GM12878 (cell line): Measurements from ENCODE around the gene CPSF3. TPM values are rescaled to one million over a fixed set of nuclear protein-coding genes. Genes with fewer than 3 reads are reported as not detected.

Source experiments
- ATAC-seq: fragments of 200-7000 bp; cut with Tn5 transposase; 3 replicates; pipeline ENCODE4 v1.9.1; 2020; ENCODE audit warnings: mild to moderate bottlenecking, moderate library complexity
- BruUV-seq: library from RNA; stranded (reverse); fragments of 400-500 nt; replicated peaks from 2 replicates; lab custom pipeline; 2021; lab: Mats Ljungman, UMichigan
- CTCF ChIA-PET: fragments of 300-600 bp; sonication (Branson Sonifier 250); formaldehyde crosslinking; extraction: SDS; loops from one replicate; lab custom pipeline; 2021; ENCODE audit warnings: inconsistent platforms; lab: Yijun Ruan, JAX
- POLR2A ChIA-PET: fragments of 350-600 bp; formaldehyde crosslinking; extraction: SDS; loops from one replicate; lab custom pipeline; 2021; ENCODE audit warnings: inconsistent platforms; lab: Charles Lee
- RAD21 ChIA-PET: fragments of 300-600 bp; sonication (Branson Sonifier 250); formaldehyde crosslinking; loops from one replicate; lab custom pipeline; 2023; ENCODE audit warnings: antibody characterized with exemption; ENCODE audit not compliant: unreplicated experiment; lab: Charles Lee
- SMC1A ChIA-PET: fragments of 300-600 bp; sonication (Branson Sonifier 250); formaldehyde crosslinking; loops from one replicate; lab custom pipeline; 2023; ENCODE audit not compliant: unreplicated experiment, uncharacterized antibody; lab: Charles Lee
- DNase-seq: peaks from one replicate; pipeline ENCODE4 v3.0.0-alpha.2; 2011; ENCODE audit warnings: low read depth, low spot score
- FAIRE-seq: peaks from 3 replicates; lab custom pipeline; 2011; peaks lifted over from hg19 to GRCh38; lab: Jason Lieb, UNC
- H2AFZ ChIP-seq: 2 replicates; pipeline ENCODE4 v1.6.0; 2011; ENCODE audit warnings: low read depth, low read length, control low read depth; ENCODE audit not compliant: control insufficient read depth
- H3K27ac ChIP-seq: 2 replicates; pipeline ENCODE4 v1.5.1; 2011; ENCODE audit warnings: control low read depth; ENCODE audit not compliant: control insufficient read depth, insufficient read depth
- H3K27me3 ChIP-seq, 2 experiments: replicated peaks in 1 of 2; 2 replicates each; pipeline versions ENCODE4 v1.6.0 to v1.6.1; 2011; ENCODE audit warnings: low read length in 1 of 2; ENCODE audit not compliant: control insufficient read depth in 2 of 2, insufficient read depth in 2 of 2
- H3K36me3 ChIP-seq, 2 experiments: 2 replicates each; pipeline ENCODE4 v1.5.1; 2011; ENCODE audit warnings: low read length in 1 of 2; ENCODE audit not compliant: control insufficient read depth in 2 of 2, insufficient read depth in 2 of 2
- H3K4me1 ChIP-seq: 2 replicates; pipeline ENCODE4 v1.6.1; 2011; ENCODE audit warnings: mild to moderate bottlenecking, low read length, moderate library complexity, mixed read lengths; ENCODE audit not compliant: control insufficient read depth, insufficient read depth
- H3K4me2 ChIP-seq: 2 replicates; pipeline ENCODE4 v1.6.0; 2011; ENCODE audit warnings: control low read depth; ENCODE audit not compliant: control insufficient read depth, insufficient read depth
- H3K4me3 ChIP-seq: fragments of 200-600 bp; sonication (generic); 2 replicates; pipeline ENCODE4 v1.5.1; 2016
- H3K79me2 ChIP-seq: 2 replicates; pipeline ENCODE4 v1.6.0; 2011; ENCODE audit warnings: low read length; ENCODE audit not compliant: control insufficient read depth, insufficient read depth
- H3K9ac ChIP-seq: 2 replicates; pipeline ENCODE4 v1.8.0; 2011; ENCODE audit warnings: low read length, control low read depth, mixed read lengths; ENCODE audit not compliant: control insufficient read depth, insufficient read depth
- H3K9me3 ChIP-seq: replicated peaks from 3 replicates; pipeline ENCODE4 v1.5.1; 2011; ENCODE audit warnings: mild to moderate bottlenecking, low read length; ENCODE audit not compliant: control insufficient read depth, insufficient read depth
- H4K20me1 ChIP-seq: 2 replicates; pipeline ENCODE4 v1.6.0; 2011; ENCODE audit not compliant: control insufficient read depth, insufficient read depth
- GABPA ChIP-seq: IDR thresholded peaks from 2 replicates; pipeline ENCODE4 v1.6.1; 2014; ENCODE audit warnings: antibody characterized with exemption, low read depth, mild to moderate bottlenecking, inconsistent platforms
- HCFC1 ChIP-seq: fragments of 150-350 bp; IDR thresholded peaks from 2 replicates; pipeline ENCODE4 v1.6.1; 2014; ENCODE audit warnings: low read length
- HDAC6 ChIP-seq: fragments of 200-600 bp; sonication (generic); IDR thresholded peaks from one replicate; pipeline ENCODE4 v1.8.0; 2017; ENCODE audit warnings: antibody characterized with exemption; ENCODE audit not compliant: unreplicated experiment
- IRF4 ChIP-seq: IDR thresholded peaks from 2 replicates; pipeline ENCODE4 v1.6.1; 2011; ENCODE audit warnings: low read depth, low read length
- JUNB ChIP-seq: IDR thresholded peaks from 2 replicates; pipeline ENCODE4 v1.6.1; 2016; ENCODE audit warnings: antibody characterized with exemption, mild to moderate bottlenecking
- KAT2A ChIP-seq: conservative IDR thresholded peaks from 2 replicates; pipeline ENCODE4 v1.6.1; 2011; ENCODE audit warnings: low read depth, low read length; ENCODE audit not compliant: control insufficient read depth
- NR2C2 ChIP-seq: IDR thresholded peaks from 2 replicates; pipeline ENCODE4 v1.6.1; 2011; ENCODE audit warnings: borderline replicate concordance, low read depth; ENCODE audit not compliant: control insufficient read depth, insufficient read length
- POU2F2 ChIP-seq: IDR thresholded peaks from 3 replicates; pipeline ENCODE4 v1.6.1; 2011; ENCODE audit warnings: low read depth, mild to moderate bottlenecking, low read length, borderline replicate concordance
- RELA ChIP-seq: fragments of 450-650 bp; IDR thresholded peaks from 2 replicates; pipeline ENCODE4 v1.8.0; 2014; ENCODE audit warnings: borderline replicate concordance; ENCODE audit not compliant: partially characterized antibody
- SUZ12 ChIP-seq: fragments of 200-600 bp; sonication (generic); IDR thresholded peaks from one replicate; pipeline ENCODE4 v1.6.1; 2018; ENCODE audit warnings: antibody characterized with exemption, mild to moderate bottlenecking; ENCODE audit not compliant: unreplicated experiment
- ZNF384 ChIP-seq: IDR thresholded peaks from 2 replicates; pipeline ENCODE4 v1.6.1; 2012; ENCODE audit warnings: low read depth, mild to moderate bottlenecking, low read length, improper control_type of control experiment, borderline replicate concordance
- WGBS: methylation state at CpG from one replicate; pipeline ENCODE4 v1.1.6; 2016; ENCODE audit warnings: low lambda C conversion rate; ENCODE audit not compliant: insufficient replicate concordance, insufficient coverage; ENCODE audit errors: missing lambda C conversion rate; 5-methylcytosine and 5-hydroxymethylcytosine counted together
- in situ Hi-C: fragments of 300-500 bp; cut with MboI; formaldehyde crosslinking; loops from 9 replicates; pipeline ENCODE4 v1.14.3; 2018; ENCODE audit warnings: mixed read lengths
- intact Hi-C: fragments of 100-400 bp; cut with micrococcal nuclease; formaldehyde crosslinking; loops from one replicate; pipeline ENCODE4 v1.14.2; 2022; ENCODE audit not compliant: unreplicated experiment
- polyA plus RNA-seq, 11 experiments: library from polyadenylated mRNA; depleted of rRNA in 4 of 11; unstranded in 6 of 11; stranded (reverse) in 5 of 11; fragments of >200 nt; fragmentation: Nextera tagmentation in 4 of 11; fragmentation: Illumina TruSeq in 1 of 11; extraction: Ambion mirVana in 4 of 11; extraction: Trizol in 1 of 11; gene quantifications; 1 replicate in 1 of 11; 2 replicates in 10 of 11; pipeline versions ENCODE4 v1.2.1 to v1.2.3, GENCODE V29; 2011 to 2016; ENCODE audit warnings: inconsistent platforms in 2 of 11, missing spikeins in 2 of 11, low read depth in 1 of 11
- total RNA-seq, 4 experiments: library from RNA; depleted of rRNA in 3 of 4; stranded (reverse); fragments of >200 nt in 3 of 4; fragmentation: Illumina TruSeq in 1 of 4; extraction: Trizol in 1 of 4; gene quantifications; 2 replicates each; pipeline versions ENCODE4 v1.2.1 to v1.2.3, GENCODE V29; 2013 to 2021
- TF ChIP-seq, protein P1 (sequence below): IDR thresholded peaks from 2 replicates; pipeline ENCODE4 v1.6.1; 2012; ENCODE audit warnings: low read depth, low read length, improper control_type of control experiment
- TF ChIP-seq, protein P2 (sequence below): IDR thresholded peaks from 2 replicates; pipeline ENCODE4 v1.6.1; 2012; ENCODE audit warnings: low read depth, low read length, improper control_type of control experiment
- TF ChIP-seq, protein P3 (sequence below): IDR thresholded peaks from 2 replicates; pipeline ENCODE4 v1.6.1; 2012; ENCODE audit warnings: low read length, inconsistent platforms
- TF ChIP-seq, protein P4 (sequence below): fragments of 450-650 bp; IDR thresholded peaks from 2 replicates; pipeline ENCODE4 v1.6.1; 2017; ENCODE audit warnings: mild to moderate bottlenecking, low read depth, inconsistent platforms; ENCODE audit not compliant: poor library complexity, severe bottlenecking

CPSF3 gene
- total and polyA plus RNA-seq, 10 of the 15 experiments (the other 5 are each of a cell fraction or from before 2014, with no cell fraction given): 34.5 to 108 (median 76.1) TPM

DNA sequence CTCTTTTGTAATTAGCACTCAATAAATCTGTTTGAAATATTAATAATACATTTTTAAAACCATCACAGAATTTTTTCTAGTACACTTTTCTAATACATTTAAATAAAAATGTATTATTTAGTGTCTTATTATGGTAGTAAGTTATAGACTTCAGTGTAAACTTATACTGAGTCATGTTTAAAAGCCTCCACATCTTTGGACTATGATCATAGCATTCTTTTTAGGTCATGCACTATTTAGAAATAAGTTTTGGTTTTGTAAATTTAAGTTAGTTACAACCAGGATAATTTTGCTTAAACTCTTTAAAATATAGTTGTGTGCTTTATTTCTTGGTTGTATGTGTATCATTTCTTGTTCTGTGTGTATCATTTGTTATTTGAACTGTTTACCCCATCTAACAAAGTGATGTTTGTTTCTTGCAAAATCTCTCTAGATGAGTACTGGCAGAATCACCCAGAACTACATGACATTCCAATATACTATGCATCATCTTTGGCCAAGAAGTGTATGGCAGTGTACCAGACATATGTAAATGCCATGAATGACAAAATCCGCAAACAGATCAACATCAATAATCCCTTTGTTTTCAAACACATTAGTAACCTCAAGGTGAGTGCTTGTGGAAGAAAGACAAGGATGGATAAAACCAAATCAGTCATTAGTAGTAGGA lies 16.7 kb downstream of the CPSF3 start (continued):
- TF ChIP-seq, protein P1, sequence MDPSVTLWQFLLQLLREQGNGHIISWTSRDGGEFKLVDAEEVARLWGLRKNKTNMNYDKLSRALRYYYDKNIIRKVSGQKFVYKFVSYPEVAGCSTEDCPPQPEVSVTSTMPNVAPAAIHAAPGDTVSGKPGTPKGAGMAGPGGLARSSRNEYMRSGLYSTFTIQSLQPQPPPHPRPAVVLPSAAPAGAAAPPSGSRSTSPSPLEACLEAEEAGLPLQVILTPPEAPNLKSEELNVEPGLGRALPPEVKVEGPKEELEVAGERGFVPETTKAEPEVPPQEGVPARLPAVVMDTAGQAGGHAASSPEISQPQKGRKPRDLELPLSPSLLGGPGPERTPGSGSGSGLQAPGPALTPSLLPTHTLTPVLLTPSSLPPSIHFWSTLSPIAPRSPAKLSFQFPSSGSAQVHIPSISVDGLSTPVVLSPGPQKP: no peak
- TF ChIP-seq SUZ12 (no peak), ZNF384 (no peak)

DNA sequence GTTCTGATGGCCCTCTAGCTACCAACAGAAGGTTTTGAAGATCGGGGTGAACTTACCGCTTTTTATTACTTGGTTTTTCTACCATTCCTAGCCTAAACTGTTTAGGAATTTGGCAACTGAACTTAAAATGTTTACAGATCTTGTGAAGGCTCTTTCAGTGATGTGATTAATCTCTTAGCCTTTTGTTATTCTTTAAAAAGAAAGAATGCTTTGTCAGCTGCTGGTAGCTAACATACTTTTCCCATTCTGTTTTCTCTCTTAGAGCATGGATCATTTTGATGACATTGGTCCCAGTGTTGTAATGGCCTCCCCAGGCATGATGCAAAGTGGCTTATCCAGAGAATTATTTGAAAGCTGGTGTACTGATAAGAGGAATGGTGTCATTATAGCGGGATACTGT lies 18.1 kb downstream of the CPSF3 start:
- ATAC-seq: no peak
- H3K4me3 ChIP-seq: no peak overlapping the region
- intact Hi-C loops: no loop called here
- ChIA-PET POLR2A (no interaction called here), RAD21 (no interaction called here), SMC1A (no interaction called here), CTCF (interaction anchor here (0.5 kb wide), 1 partner anchor 273 kb away, joined by 5 read pairs; no protein-coding TSS in a partner anchor)
- in situ Hi-C loops: no loop called here
- H3K27ac ChIP-seq: no peak overlapping the region
- H3K79me2 ChIP-seq: no peaks in the 10 kb centered on the region
- BruUV-seq: no TSS peak
- DNase-seq: no peak
- no peaks in the 10 kb centered on the region for H4K20me1 ChIP-seq
- no peaks in the 10 kb centered on the region for H3K9me3 ChIP-seq
- WGBS: 80% methylated on average over 3 of the region's 3 CpGs
- H3K4me1 ChIP-seq: no peaks in the 10 kb centered on the region
- no peak overlapping the region for H3K9ac ChIP-seq
- peaks cover 2 to 17% of the 10 kb centered on the region in 2 experiments; a peak in 3 of 4 replicates for H3K36me3 ChIP-seq
- no peaks in the 10 kb centered on the region for H3K27me3 ChIP-seq
- no peak overlapping the region for H2AFZ ChIP-seq
- no peak overlapping the region for H3K4me2 ChIP-seq
- FAIRE-seq: no peak
- TF ChIP-seq HCFC1 (no peak), JUNB (no peak), HDAC6 (no peak), KAT2A (no peak), NR2C2 (no peak), GABPA (no peak), IRF4 (no peak), RELA (no peak), POU2F2 (no peak)
- TF ChIP-seq, protein P2, sequence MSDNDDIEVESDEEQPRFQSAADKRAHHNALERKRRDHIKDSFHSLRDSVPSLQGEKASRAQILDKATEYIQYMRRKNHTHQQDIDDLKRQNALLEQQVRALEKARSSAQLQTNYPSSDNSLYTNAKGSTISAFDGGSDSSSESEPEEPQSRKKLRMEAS: no peak
- TF ChIP-seq, protein P3, sequence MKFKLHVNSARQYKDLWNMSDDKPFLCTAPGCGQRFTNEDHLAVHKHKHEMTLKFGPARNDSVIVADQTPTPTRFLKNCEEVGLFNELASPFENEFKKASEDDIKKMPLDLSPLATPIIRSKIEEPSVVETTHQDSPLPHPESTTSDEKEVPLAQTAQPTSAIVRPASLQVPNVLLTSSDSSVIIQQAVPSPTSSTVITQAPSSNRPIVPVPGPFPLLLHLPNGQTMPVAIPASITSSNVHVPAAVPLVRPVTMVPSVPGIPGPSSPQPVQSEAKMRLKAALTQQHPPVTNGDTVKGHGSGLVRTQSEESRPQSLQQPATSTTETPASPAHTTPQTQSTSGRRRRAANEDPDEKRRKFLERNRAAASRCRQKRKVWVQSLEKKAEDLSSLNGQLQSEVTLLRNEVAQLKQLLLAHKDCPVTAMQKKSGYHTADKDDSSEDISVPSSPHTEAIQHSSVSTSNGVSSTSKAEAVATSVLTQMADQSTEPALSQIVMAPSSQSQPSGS: no peak
- TF ChIP-seq, protein P4, sequence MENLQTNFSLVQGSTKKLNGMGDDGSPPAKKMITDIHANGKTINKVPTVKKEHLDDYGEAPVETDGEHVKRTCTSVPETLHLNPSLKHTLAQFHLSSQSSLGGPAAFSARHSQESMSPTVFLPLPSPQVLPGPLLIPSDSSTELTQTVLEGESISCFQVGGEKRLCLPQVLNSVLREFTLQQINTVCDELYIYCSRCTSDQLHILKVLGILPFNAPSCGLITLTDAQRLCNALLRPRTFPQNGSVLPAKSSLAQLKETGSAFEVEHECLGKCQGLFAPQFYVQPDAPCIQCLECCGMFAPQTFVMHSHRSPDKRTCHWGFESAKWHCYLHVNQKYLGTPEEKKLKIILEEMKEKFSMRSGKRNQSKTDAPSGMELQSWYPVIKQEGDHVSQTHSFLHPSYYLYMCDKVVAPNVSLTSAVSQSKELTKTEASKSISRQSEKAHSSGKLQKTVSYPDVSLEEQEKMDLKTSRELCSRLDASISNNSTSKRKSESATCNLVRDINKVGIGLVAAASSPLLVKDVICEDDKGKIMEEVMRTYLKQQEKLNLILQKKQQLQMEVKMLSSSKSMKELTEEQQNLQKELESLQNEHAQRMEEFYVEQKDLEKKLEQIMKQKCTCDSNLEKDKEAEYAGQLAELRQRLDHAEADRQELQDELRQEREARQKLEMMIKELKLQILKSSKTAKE: no peak
